NCI-H446 treated with DMSO at 0.1 percent for 48 hours (cell line): ENCODE results near the gene MRPS18A.
A peak's percentile ranks its signal among the peaks of the same experiment; 100 is the strongest.
"Not testable (repeated sequence)": the region's sequence is repeated elsewhere in the genome, so short reads cannot be mapped to it uniquely, and the experiment has no call there.

ENCODE experiments used
- DNase-seq: peaks from one replicate; lab custom pipeline; 2025; lab: John Stamatoyannopoulos, UW

Gene MRPS18A

DNA sequence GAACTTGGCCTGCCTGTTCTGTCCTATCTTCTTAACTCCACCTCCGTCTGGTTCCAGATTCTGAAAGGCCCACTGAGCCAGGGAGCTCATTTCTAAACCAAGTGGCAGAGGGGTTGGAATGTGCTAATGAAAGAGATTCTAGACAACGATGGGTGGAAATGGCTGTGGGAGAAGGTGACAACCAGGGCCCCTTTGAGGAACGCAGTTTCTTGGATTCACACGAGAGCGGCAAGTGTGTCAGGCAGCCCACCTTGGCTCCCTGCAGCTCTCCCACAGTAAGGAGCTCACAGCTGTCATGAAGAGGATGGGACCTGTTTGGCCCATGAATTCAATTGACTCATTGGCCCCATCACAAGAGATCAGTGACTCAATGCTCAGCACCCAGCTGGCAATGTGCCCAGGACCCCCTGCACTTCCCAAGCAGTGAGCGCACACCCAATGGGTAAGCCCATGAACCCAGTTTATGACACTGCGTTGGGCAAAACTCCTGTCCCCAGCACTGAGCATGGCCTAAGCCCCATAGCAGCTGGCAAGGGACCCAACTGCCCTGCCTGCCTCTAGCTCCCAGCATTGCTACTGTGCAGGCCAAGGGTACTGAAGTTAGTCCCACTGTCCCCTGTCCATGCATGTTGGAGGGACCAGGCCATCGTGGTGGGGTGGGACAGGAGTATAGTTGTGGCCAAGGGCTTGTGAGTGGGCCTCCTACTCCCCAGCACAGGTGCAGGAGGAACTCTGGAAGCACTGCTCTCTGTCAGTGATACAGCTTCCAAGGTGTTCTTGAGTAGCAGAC, 16.4 kb downstream of the MRPS18A start:
- no peak for DNase-seq

DNA sequence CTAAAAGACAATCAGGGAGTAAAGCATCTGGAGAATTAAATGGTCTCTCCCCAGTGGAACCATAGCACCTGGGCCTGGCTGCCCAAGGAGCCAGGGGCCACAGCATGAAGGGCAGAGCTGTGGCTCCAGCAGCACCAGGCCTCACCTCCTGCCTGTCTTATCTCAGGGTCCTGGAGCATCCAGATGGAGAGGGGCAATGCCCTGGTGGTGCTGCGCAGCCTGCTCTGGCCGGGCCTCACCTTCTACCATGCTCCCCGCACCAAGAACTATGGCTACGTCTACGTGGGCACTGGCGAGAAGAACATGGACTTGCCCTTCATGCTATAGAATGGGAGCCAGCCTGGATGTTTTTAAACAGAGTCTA, 17.0 kb downstream of the MRPS18A start:
- no peak for DNase-seq

DNA sequence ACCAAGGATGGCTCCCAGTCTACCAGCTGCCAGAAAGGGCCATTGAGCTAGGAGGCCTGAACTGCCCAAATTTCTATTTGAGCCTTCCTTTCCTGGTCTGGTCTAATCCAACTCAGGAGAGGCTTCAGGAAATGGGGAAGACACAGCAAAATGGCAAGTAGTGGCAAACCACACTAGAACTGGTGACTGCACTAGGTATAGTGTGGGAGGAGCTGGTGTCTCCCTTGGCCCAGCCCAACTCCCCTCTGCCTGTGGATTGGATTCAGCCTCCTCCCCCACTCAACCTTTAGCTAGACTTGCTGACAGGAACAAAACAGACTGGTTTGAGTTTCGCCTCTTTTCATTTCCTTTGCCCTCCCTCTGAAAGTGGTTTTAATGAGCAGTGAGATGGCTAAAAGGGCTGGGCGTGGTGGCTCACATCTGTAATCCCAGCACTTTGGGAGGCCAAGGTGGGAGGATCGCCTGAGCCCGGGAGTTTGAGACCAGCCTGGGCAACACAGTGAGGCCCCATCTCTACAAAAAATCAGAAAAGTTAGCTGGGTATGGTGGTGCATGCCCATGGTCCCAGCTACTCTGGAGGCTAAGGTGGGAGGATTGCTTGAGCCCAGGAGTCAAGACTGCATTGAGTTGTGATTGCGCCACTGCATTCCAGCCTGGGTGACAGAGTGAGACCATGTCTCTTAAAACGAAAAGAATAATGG, 17.5 kb downstream of the MRPS18A start:
- no peak for DNase-seq

DNA sequence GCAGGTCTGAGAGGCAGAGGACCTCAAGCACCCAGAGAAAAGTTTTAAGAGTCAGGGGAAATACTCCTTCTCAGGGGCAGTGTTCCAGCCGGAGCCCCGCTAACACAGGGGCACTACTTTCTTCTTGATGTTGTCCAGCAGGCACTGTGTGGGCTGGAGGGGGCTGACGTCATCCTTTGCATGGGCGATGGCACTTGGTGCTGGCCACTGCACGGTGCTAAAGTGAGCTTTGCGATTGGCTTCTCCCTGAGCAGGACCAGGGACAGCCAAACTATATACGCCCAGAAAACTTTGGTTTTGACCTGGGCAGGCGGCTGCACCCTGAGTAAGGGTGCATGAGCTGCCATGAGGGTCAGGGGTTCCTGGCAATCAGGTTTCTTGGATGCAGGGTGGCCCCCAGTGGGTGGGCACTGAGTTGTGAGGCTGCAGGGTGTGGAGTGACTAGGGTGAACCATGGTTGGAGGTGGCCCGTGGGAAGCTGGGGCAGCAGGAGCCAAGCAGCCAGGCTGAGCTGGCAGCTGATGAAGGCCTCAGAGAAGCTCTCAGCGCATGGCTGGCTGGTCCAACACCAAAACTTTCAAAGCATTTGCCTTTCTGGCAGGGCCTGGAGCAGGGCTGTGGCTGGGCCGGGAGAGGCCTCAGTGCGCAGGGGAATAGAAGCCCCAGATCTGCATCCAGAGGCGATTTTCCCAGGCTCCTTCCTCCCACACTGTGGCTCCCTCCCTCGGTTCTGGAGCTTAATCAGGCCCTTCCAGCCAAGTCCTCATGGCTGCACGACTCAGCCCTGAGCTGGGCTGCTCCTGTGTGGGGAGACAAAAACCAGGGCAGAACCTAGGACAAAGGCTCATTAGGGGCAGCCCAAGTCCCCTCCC, 18.3 kb downstream of the MRPS18A start:
- DNase-seq = no peak

DNA sequence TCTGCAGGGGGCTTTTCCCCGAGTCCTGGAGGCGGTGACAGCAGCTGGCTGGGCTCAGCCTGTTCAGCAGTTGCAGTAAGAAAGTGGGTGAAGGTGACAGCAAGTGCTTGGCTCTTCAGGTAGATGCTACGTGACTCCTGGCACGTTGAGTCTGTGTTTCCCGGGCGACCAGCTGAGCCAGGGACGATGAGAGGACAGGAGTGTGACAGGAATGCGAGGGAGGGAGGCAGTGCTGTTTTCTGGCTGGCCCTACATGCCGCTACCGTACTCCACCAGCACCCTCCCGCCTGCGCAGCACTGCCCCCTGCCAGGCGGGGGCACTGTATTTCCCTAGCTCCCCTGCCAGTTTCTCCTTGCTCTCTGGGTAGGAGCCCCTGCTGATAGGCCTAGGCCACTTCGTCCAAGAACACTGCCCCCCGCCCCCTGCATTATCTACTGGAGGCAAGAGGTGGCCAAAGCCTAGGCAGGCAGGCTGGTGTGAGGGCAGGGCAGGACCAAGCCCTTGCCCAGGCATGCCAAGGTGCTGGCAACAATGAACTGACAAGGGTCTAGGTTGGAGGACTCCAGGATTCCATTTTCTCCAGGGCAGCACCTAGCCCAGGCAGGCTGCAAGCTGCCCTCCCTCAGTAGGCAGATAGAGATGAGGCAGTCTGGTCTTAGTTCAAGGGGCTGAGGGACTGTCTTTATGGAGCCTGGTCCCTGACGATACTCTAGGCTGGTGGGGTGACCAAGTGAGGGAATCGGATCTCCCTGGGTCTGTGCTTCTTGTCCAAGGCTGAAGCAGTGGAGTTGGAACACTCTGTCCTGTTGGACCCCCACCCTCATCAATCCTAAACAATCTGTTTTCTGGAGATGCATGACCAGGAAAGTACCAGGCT, 19.2 kb downstream of the MRPS18A start:
- no peak for DNase-seq

DNA sequence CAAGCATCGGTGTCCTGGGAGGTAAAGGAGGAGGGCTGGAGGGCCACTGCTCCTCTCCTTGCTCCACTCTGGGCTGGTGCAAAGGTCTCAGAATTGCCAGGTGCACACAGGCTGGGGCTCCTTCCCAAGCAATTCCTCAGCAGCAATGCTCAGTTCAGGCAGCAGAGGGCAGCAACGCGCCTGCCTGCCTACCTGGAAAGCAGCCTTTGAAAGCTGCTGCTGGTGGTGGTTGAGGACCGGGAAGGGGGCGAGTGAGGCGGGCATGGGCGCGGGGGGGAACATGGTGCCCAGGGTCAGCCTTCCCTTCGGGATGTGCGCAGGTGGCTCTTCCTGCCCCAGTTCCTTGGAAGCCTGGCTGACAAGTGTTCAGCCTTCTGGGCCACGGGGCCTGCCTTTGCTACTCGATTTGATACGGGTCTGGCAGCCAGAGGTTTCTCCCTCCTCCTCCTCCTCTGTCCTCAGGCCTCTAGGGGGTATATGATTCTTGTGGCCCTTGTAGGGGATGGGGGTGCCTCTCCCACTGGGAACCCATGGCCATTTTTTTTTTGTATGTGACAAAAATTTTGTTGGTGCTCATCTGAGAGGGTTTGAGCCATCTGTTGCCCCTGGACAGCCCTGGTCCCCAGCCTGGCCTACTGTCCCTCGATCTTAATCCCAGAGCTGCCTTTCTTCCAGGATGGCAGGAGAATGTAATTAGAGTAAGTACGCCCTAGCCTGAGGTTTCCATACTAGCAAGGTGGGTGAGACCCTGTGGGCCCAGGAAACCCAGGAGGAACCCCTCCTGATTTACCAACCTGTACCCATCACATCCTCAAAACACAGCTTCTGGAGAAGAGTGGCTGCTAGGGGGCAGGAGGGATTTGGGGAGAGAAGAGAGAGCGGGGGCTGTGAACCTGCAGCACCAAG, 20.1 kb downstream of the MRPS18A start:
- peak; percentile 4 for DNase-seq

DNA sequence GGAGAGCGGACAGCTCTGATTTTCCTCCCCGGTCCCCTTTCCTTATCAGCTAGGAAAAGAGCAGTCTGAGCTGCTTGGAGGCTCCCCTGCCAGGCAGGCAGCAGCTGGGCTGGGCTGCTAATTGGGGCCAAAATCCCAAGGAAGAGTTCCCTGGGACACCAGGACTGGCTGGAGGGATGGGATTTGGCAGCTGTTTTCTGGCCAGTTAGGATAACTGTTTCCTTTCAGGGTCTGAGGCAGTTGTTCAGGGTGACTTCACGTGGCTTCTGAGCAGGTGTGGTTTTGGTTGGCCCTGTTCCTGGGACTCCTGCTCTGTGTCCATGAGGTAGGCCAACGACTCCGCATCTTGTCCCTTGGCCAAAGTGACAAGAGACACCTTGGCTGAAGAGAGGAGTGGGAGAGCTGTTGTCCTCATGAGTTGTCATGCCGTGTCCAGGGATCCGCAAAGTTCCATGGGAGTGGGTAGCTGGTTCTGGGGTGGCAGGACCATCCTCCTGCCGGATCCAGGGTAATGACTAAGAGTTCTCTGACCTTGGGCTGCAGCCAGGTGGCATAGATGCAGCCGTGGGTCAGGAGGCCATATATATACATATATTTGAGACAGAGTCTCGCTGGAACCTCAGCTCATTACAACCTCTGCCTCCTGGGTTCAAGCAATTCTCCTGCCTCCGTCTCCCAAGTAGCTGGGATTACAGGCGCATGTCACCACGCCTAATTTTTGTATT, 21.2 kb downstream of the MRPS18A start:
- DNase-seq = no peak

DNA sequence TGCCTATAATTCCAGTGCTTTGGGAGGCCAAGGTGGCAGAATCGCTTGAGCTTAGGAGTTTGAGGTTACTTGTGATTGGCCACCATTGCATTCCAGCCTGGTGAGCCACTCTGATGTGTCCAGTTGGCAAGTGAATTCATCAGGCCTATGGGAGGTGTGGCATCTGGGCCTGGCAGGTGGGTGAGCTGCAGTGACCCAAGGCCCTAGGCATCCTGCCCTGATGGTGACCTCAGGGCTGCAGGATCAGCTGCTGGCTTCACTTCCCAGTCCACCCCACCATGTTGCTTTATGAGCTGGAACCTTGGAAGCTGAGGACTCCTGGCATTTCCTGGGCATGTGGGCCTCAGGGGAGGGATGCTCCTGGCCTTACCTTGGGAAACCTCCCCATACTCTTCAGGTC, 22.2 kb downstream of the MRPS18A start:
- DNase-seq = no peak

DNA sequence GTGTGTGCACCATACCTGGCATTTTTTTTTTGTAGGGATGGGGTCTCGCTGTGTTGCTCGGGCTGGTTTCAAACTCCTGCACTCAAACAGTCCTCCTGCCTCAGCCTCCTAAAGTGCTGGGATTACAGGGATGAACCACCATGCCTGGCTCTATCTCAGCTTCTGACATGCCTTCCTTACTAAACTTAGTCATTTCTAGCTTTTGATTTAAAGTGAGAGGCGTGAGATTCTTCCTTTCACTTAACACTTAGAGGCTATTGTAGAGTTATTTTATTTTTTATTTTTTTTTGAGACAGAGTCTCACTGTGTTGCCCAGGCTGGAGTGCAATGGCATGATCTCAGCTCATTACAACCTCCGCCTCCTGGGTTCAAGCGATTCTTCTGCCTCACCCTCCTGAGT, 24.6 kb downstream of the MRPS18A start:
- DNase-seq = not testable (repeated sequence)

DNA sequence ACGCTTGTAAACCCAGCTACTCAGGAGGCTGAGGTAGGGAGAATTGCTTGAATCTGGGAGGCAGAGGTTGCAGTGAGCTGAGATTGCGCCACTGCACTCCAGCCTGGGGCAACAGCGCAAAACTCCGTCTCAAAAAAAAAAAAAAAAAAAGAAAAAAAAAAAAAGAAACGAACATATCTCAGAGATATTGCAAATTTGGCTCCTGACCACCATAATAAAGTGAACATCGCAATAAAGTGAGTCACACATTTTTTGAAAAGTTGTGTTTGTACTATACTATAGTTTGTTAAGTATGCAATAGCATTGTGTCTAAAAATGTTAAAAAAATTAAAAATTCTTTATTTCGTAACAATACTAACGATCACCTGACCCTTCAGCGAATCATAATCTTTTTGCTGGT, 29.4 kb downstream of the MRPS18A start:
- DNase-seq = no peak

DNA sequence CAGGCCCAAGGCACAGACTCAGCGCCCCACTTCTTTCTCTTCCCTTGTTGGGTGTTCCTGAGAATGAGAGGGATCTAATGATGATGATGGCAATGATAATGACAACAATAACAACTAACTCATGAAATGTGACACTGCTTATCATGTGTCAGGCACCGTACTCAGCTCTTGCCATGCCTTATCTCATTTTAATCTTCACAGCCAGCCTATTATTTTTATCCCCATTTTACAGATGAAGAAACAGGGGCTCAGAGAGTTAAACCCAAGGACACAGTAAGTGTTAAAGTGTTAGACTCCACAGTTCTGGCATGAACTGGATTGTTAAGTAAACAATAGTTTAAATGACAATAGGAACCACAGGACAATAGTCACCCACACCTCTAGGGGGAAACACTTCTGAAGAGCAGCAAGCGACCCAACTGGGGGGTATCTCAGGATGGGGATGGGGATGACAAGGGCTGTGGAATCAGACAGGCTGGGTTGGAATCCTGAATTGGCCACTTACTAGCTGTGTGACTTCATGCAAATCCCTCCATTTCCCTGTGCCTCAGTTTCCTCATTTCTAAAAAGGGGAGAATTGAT, 30.3 kb downstream of the MRPS18A start:
- DNase-seq = no peak

DNA sequence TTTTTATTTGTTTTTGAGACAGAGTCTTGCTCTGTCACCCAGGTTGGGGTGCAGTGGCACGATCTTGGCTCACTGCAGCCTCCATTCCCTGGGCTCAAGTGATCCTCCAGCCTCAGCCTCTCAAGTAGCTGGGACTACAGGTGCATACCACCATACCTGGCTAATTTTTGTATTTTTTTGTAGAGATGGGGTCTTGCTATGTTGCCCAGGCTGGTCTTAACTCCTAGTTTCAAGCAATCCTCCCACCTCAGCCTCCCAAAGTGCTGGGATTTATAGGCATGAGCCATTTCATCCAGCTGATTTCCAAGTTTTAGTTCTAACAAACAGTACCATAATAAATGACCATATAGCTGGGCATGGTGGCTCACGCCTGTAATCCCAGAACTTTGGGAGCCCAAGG, 34.8 kb downstream of the MRPS18A start:
- DNase-seq = not testable (repeated sequence)

DNA sequence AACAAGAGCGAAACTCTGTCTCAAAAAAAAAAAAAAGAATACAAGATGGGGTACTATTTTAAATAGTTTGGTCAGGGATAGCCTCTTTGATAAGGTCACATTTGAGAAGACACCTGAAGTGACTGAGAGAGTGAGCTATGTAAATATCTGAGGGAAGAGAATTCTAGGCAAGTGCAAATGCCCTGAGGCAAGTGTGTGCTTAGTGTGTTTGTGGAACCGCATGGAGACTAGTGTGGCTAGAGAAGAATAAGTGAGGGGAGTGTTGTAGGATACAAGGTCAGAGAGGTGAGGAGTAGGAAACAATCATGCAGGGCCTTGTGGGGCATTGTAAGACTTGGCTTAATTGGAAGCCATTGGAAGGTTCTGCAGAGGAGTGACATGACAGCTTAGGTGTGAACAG, 39.3 kb downstream of the MRPS18A start:
- no peak for DNase-seq

DNA sequence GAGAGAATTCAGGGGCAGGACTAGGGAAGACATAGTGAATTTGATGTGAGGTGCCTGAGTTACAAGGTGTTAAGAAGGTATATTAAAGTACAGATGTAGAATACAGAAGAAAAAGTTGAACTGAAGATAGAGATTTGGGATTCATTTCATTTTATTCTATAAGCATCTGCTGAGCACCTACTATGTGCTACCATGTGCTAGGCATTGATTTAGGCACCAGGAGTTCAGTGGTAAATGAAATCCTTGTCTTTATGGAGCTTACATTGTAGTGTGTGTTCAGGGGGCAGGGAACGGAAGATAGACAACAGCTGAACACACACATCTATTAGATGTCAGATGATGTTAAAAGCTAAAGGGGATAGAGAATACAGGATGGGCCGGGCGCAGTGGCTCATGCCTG, 40.0 kb downstream of the MRPS18A start:
- no peak for DNase-seq

DNA sequence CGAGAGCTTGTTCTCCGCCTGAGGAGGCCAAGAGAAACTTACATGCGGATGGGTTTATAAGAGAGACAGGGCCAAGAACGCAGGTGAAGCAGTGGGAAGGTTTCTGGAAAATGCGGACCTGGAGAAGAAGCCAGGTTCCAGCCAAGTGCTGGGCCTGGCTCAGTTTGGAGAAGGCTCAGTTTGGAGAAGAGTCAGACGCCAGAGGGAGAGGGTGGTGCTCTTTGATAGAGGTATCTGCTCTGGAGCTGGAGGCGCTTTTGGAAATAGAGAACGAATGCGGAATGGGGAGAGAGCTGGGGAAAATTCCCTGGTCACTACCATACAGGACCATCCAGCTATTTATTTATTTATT, 42.0 kb downstream of the MRPS18A start:
- no peak for DNase-seq

DNA sequence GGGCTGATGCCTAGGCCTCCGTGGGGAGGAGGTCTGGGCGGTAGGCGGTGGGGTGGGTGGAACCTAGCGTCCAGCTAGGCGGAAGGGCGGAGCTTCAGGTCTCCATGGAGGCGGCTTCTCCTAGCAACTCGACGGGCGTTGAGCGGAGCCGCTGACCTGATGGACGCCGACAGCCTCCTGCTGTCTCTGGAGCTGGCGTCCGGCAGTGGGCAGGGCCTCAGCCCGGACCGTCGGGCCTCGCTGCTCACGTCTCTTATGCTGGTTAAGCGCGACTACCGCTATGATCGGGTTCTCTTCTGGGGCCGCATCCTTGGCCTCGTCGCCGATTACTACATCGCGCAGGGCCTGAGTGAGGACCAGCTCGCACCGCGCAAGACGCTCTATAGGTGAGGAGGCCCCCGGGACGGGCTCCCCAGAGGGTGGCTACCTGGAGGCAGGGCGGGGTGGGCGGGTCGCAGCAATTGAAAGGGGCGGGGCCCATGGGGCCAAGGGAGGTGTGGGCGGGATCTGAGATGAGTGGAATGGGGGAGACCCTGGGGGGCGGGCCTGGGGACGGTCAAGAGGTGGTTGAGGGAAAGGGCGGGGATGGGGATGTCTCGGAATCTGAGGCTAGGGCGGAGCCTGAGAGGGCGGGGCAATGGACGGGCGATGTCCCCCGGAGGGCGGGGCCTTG, 42.5 kb downstream of the MRPS18A start, which contains the start of gene RSPH9:
Gene RSPH9, plus strand, starts transcription at position 97 of the 673 bp plus-strand sequence. Its CDS starts 63 bp downstream, at position 160.
- DNase-seq = no peak

DNA sequence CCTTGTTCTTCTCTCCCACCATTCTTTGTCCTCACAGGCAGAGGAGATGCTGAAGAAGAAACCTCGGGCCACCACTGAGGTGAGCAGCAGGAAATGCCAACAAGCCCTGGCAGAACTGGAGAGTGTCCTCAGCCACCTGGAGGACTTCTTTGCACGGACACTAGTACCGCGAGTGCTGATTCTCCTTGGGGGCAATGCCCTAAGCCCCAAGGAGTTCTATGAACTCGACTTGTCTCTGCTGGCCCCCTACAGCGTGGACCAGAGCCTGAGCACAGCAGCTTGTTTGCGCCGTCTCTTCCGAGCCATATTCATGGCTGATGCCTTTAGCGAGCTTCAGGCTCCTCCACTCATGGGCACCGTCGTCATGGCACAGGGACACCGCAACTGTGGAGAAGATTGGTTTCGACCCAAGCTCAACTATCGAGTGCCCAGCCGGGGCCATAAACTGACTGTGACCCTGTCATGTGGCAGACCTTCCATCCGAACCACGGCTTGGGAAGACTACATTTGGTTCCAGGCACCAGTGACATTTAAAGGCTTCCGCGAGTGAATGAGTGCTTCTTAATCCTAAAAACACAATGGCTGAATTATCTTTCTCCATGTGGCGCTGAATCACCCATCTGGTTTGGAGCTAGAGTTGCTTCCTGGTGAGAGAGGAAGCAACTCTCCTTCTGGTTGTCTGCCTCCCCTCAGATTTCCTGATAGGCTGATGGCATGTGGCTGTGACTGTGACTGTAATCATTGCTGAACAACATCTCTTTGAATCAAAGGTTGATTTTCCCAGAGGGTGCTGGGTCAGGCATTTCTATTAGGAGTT, 47.4 kb downstream of the MRPS18A start:
- no peak for DNase-seq

DNA sequence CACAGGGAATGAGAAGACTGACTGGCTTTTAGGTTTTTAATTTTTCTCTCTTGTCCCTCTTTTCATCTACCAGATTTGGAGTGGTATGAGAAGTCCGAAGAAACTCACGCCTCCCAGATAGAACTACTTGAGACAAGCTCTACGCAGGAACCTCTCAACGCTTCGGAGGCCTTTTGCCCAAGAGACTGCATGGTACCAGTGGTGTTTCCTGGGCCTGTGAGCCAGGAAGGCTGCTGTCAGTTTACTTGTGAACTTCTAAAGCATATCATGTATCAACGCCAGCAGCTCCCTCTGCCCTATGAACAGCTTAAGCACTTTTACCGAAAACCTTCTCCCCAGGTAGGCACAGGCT, 51.3 kb downstream of the MRPS18A start:
- DNase-seq = no peak
